HG03469 (cell line): ENCODE results near the gene GPC1.

ENCODE experiments used
- ATAC-seq: cut with Tn5 transposase; IDR thresholded peaks from one replicate; pipeline ENCODE4 v1.9.1; 2021; ENCODE audit warnings: mild to moderate bottlenecking, moderate library complexity, moderate number of reproducible peaks; ENCODE audit not compliant: unreplicated experiment

The GPC1 gene

DNA sequence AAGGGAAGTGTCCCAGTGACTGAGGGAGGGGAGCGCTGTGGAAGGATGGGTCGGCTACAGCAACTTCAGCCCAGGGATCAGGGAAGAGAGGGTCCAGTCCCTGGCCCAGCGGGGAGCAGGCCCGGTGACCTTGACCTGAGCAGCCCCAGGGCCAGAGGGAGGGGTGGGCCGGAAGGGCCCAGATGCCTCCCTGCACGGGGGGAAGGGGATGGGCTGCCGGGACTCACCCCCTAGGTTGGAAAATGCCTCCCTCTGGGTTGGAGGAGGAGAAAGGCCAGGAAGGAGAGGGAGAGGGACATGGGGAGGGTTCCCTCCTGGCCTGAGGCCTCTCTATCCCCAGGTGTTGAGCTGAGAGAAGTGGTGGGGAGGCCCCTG lies 19.8 kb downstream of the GPC1 start:
- ATAC-seq: no peak

GRCh38 chr2:240455647-240456446 lies 20.4 kb downstream of the GPC1 start:
- no peak for ATAC-seq

- ATAC-seq: no peak
Observed at GRCh38 chr2:240456447-240457222, 21.2 kb downstream of the GPC1 start.

GRCh38 chr2:240457223-240458043 lies 22.0 kb downstream of the GPC1 start:
- ATAC-seq: no peak

DNA sequence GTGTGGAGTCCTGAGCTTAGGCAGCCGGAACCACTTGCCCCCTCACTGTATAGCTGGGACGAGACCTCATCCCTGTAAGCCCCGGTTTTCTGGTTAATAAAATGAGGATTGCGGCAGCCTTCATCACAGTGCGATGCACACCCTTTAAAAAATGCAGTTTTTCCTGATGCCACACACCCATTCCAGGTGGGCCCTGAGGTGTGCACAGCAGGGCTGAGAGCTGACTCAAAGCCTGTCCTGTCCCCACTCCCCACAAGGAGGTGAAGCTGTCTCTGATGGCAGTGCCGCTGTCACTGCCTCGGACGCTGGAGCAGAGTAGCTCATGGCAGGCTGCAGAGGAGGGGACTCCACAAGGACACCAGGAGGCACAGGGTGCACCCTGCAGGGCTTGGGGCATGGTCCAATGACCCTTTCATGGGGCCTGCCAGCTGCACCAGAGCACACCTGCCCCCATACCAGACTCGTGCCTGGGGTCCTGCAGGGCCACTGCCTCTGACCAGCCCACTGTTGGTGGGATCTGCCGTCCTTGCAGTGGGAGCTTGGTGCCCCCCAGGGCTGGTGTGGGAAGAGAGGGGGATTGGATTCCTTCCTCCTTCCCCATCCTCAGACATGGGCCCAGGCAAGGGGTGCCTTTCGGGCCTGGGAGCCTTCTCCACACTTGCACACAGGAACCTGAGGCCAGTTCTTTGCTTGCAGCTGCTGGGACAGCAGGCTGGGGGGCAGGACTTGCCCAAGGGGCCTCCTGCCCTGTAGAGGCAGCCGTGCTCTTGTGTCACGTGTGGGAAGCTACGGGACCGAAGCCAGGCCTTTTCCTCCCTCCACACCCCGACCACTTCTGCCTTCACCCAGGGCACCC lies 22.8 kb downstream of the GPC1 start:
- no peak for ATAC-seq

DNA sequence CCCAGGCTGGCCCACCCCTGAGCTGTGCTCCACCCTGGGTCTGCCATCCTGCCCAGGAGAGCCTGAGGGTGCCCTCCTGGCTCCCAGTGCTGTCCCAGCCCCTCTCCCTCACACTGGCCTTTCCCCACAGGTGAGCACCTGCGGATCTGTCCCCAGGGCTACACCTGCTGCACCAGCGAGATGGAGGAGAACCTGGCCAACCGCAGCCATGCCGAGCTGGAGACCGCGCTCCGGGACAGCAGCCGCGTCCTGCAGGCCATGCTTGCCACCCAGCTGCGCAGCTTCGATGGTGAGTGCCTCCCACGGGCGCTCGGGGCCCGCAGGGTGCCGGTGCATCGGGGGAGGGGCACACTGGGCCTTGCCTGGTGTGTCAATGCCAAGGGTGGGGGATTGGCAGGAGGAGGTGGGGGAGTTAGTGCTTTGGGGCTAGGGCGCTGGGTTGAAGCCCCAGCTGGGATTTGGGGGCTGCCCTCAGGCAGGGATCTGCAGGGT lies 23.5 kb downstream of the GPC1 start:
- ATAC-seq: no peak

DNA sequence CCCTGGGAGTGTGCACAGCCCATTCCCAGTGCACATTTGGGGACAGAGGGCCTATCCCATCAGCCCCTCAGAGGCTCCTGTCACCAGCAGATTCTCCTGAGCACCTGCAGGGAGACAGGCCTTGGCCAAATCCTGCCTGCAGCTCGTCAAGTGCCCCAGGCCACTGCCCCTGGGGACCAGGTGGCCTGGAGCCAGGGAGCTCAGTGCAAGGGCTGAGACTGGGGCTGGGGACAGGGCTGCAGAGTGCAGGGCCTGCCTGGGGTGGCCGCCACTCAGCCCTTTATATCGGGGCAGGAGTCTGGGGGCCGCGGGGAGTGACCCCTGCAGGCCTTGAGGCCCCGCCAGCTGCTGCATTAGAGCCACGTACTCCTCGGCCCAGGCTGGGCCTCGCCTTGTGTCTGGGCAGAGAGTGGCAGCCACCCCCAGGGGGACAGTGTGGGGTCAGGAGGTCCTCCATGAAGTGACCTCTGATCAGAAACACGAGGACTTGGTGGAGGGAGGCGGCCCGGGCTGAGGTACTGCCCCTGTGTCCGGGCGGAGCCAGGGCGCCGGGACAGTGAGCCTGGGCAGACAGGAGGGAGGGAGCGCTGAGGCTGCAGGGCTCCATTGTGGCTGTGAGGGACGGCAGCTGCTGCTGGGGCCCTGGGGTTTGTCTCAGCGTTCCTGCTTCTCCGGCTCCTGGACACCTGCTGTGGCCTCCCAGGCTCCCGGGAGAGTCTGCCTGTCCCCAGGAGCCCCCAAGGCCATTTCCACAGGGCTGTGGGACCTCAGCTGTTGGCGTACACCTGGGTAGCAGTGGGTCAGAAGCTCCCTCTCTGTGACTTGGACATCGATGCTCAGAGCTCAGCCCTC lies 24.2 kb downstream of the GPC1 start:
- no peak for ATAC-seq

DNA sequence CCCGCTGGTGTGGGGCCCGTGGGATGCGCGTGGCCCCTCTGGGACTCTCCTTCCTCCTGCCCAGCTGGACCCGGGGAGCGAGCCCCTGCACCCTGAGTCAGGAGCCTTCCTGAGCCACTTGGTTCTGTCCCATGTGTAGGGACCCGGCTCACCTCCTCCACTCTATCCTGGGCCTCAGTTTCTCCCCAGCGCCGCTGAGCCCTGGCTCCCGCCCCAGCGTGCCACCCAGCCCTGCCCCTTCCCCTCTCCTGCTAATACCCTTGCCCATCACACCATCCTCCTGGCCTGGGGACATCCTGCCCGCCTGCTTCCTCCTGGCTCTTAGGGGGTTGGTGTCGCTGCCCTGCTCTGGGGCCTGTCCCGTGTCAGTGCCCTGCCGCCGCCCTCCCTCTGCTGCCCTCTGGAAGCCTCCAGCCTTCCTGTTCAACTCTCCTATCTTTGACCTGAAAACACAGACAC lies 24.8 kb downstream of the GPC1 start:
- no peak for ATAC-seq

DNA sequence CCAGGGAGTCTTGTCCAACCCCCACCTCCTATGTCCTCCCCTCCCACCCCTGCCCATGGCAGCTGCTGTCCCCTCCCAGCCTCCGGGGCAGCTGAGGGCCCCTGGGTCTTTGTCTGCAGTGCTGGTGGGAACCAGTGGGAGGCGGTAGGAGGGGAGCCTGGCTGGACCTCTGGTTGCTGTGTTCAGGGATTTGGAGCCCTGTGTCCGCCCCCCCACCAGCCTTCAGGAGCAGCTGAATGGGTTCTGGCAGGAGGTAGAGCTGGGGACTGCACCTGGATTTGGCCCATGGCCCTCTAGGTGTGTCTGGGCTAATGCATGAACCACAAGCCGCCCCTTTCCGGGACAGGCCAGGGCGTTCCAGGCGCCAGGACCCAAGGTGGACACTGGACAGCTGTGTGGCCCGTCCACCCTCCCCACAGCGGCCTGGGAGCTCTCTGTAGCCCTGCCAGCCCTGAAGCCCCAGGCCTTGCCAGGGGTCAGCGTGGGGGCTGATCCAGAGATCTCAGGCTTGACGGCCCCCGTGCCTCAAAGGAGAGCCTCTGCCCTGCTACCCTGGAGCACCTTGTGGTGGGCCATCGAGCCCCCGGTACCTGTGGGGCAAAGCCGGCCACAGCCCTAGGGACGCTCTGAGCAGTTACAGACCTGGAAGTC lies 25.4 kb downstream of the GPC1 start:
- ATAC-seq: no peak

DNA sequence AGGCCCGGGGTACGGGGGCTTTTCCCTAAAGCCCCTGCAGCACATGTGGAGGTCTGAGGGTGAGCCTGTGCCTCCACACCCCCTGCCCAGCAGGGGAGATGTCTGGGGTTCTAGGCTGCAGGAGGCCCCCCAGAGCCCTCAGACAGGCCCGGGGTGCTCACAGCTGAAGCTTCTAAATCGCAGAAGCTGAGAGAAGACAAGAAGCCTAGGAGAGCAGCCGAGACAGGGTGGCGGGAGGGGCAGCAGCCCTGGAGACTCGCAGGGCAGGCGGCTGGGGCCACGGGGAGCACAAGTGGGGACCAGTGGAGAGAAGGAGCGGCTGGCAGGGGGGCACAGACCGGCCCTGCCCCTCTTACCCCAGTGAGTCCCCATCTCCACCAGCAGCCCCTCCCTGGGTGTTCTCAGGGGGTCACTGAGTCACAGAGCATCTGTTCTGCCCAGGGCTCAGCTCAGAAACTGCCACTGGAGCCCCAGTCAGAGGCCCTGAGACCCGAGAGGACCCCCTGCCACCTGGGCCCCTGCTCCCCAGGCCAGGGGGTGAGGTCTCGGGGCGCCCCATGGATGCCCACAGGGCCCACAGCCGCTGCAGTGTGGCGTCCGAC lies 26.1 kb downstream of the GPC1 start:
- ATAC-seq: no peak

GRCh38 chr2:240462073-240462706 lies 26.7 kb downstream of the GPC1 start:
- ATAC-seq: no peak

DNA sequence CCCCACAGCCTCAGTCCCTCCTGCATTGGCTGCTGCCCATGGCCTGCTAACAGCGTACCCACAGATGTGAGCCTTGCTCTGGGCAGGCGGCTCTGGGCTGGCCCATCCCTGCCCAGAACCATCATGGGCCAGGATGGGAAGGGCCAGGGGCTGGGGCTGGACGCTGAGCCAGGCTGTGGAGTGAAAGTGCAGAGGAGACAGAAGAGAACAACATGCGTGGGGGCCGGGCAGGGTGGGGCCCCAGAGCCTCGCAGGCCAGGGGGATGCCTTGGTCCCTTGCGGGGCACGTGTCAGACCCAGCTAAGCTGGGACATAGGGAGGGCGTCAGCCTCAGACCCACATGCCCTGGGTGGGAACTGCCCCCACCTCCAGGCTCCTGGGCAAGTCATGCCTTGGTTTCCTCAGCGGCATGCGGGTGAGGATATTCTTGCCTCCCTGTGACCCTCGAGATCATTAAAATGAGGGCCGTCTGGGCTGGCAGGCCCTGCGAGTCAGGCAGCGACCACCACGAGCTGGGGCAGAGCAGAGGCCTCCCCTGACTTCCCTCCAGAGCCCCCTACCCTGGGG lies 27.3 kb downstream of the GPC1 start:
- ATAC-seq: no peak

- no peak for ATAC-seq
Observed at GRCh38 chr2:240463274-240463865, 27.9 kb downstream of the GPC1 start.

DNA sequence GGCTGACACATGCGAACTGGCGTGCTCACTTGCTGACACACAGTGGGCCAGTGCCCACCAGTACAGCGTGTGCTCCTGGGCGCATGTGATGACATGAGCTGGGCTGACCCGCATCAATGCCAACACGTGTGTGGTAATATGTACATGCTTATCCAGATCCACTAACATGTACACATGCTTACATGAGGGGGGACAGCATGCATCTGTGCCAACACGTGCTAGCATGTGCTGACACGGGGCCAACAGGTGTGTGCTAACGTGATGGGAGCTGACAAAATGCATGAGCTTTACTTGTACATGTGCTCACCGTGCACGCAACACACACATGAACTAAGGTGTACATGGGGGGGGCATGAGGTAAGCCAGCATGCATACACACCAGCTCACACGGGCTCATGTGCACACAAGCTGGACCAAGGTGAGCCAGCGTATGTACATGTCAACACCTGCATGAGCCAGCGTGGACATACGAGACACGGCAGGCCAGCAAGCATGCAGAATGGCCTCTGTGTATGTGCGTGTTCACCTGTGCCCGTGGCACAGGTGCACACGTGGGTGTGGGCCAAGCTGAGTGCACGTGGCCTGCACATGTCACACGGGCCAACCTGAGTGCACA lies 28.5 kb downstream of the GPC1 start:
- ATAC-seq: no peak

- ATAC-seq: no peak
Observed at GRCh38 chr2:240464514-240465241, 29.2 kb downstream of the GPC1 start.

DNA sequence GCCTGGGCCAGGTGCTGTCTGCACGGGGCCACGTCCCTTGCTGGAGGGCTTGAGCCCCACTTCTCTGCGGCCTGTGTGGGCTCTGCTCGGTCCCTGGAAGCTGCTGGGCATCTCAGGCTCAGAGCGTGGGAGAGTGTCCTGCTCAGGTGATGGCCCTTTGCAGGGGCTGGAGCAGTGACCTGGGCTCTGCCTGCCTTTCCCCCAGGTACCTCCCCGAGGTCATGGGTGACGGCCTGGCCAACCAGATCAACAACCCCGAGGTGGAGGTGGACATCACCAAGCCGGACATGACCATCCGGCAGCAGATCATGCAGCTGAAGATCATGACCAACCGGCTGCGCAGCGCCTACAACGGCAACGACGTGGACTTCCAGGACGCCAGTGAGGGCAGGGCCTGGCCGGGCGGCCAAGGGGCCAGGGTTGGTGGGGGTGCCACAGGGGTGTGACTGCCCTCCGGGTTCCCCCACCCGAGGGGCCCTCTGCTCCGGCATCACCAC lies 29.9 kb downstream of the GPC1 start:
- no peak for ATAC-seq
